Gastrocnemius medialis (tissue), 4 donors: ENCODE results near the gene MSANTD1. TPM values are rescaled to one million over a fixed set of nuclear protein-coding genes. Genes with fewer than 3 reads are reported as not detected.

Experiments used
- ATAC-seq, 2 donors: fragments of 150-250 bp; one replicate each; pipeline ENCODE4 v1.9.1; 2016
- DNase-seq, 2 donors: peaks; one replicate each; pipeline ENCODE4 v3.0.0-alpha.2; 2019
- H3K27ac ChIP-seq, 4 donors: fragments of 200-600 bp; sonication (generic); 1 replicate in 1 of 4; 2 replicates in 3 of 4; pipeline ENCODE4 v1.5.1; 2016 to 2018; ENCODE audit warnings: mild to moderate bottlenecking in 2 of 4, moderate library complexity in 1 of 4
- H3K27me3 ChIP-seq, 3 donors: fragments of 200-600 bp; sonication (generic) in 2 of 3; 1 replicate in 1 of 3; 2 replicates in 2 of 3; pipeline versions ENCODE4 v1.5.1 to v1.6.0; 2016 to 2019; ENCODE audit warnings: mild to moderate bottlenecking in 1 of 3, moderate library complexity in 1 of 3
- H3K36me3 ChIP-seq, 2 donors: fragments of 200-600 bp; sonication (generic) in 1 of 2; one replicate each; pipeline ENCODE4 v1.5.1; 2017 to 2018
- H3K4me1 ChIP-seq, 2 donors: fragments of 200-600 bp; sonication (generic) in 1 of 2; one replicate each; pipeline ENCODE4 v1.5.1; 2016 to 2017; ENCODE audit warnings: mild to moderate bottlenecking in 2 of 2
- H3K4me3 ChIP-seq, 4 donors: fragments of 200-600 bp; sonication (generic) in 3 of 4; 1 replicate in 1 of 4; 2 replicates in 3 of 4; pipeline ENCODE4 v1.5.1; 2016 to 2019; ENCODE audit warnings: mild to moderate bottlenecking in 2 of 4
- H3K9me3 ChIP-seq, 3 donors: fragments of 200-600 bp; sonication (generic) in 2 of 3; 1 replicate in 1 of 3; 2 replicates in 2 of 3; pipeline ENCODE4 v1.5.1; 2016 to 2019
- POLR2A ChIP-seq, 2 donors: fragments of 450-650 bp; IDR thresholded peaks; one replicate each; pipeline ENCODE4 v1.6.1; 2017; ENCODE audit warnings: antibody characterized with exemption in 2 of 2, mild to moderate bottlenecking in 2 of 2, moderate library complexity in 2 of 2
- in situ Hi-C, 4 donors: fragments of 200-750 bp; cut with MboI; loops; one replicate each; pipeline versions ENCODE4 v1.15.0 to v1.8.0; 2017; ENCODE audit warnings: low sequenced_read_pairs in 4 of 4
- intact Hi-C: fragments of 100-400 bp; cut with DNase I; formaldehyde crosslinking; loops from one replicate; pipeline ENCODE4 v1.15.1; 2023; ENCODE audit warnings: low total_unique reads
- total RNA-seq, 4 donors: library from RNA; depleted of rRNA; stranded (reverse); fragments of >200 nt; gene quantifications; one replicate each; pipeline versions ENCODE4 v1.1.0 to v1.2.3, GENCODE V29; 2016
- TF ChIP-seq, protein P1 (sequence below), 5 experiments: fragments of 450-650 bp in 3 of 5; fragments of 200-600 bp in 2 of 5; sonication (generic) in 2 of 5; IDR thresholded peaks in 4 of 5; conservative IDR thresholded peaks in 1 of 5; 1 replicate in 4 of 5; 2 replicates in 1 of 5; pipeline ENCODE4 v1.5.1; 2016 to 2019; ENCODE audit warnings: antibody characterized with exemption in 5 of 5, mild to moderate bottlenecking in 3 of 5, moderate library complexity in 3 of 5

Gene MSANTD1
- total RNA-seq, 4 donors from 2014 or later = 0.36 to 1.5 (median 0.48) TPM

DNA sequence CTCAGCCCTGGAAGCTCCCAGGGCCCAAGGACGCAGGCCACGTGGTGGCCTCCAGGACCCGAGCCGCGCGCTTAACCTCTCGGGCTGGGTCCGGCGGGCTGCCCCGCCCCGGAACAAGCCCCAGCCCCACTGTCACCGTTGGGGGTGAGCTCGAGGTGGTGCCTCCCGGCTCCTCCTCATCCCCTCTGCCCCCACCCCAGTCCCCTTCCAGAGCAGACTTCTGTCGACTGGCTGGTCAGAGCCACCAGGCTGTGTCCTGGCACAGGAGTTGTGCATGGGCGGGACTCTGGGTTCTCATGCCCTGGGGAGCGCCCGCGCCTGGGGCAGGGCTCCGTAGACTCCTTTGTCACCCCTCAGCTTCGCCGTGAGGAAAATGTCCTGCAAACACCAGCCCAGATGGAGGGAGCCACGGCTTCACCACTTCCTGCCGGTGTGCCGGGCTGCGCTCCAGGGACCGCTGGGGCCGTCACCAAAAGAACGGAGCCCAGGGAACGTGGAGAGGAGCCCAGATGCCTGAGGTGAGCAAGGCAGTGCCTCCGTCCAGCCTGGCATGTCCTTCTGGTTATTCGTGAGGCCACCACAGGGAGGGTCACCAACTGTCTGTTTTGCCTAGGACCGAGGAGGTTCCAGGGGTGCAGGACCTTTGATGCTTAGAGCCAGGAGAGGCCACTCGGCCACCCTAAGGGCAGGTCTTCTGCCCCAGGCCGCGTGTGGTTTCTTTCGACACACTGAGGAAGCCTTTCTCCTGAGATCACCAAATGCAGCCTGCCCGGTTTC is 36.8 kb downstream of the MSANTD1 start:
- Histone ChIP-seq H3K36me3 (no peaks in the 10 kb centered on the region), H3K27me3 (no peaks in the 10 kb centered on the region), H3K27ac (peak overlapping the region; percentile 45 to 68 (median 53)), H3K4me3 (peak overlapping the region in 2 of 4 donors; percentile 12 to 27), H3K4me1 (peaks cover 11 to 19% of the 10 kb centered on the region in 2 donors), H3K9me3 (no peaks in the 10 kb centered on the region)
- DNase-seq = peak; percentile 49 to 64
- TF ChIP-seq, protein P1, sequence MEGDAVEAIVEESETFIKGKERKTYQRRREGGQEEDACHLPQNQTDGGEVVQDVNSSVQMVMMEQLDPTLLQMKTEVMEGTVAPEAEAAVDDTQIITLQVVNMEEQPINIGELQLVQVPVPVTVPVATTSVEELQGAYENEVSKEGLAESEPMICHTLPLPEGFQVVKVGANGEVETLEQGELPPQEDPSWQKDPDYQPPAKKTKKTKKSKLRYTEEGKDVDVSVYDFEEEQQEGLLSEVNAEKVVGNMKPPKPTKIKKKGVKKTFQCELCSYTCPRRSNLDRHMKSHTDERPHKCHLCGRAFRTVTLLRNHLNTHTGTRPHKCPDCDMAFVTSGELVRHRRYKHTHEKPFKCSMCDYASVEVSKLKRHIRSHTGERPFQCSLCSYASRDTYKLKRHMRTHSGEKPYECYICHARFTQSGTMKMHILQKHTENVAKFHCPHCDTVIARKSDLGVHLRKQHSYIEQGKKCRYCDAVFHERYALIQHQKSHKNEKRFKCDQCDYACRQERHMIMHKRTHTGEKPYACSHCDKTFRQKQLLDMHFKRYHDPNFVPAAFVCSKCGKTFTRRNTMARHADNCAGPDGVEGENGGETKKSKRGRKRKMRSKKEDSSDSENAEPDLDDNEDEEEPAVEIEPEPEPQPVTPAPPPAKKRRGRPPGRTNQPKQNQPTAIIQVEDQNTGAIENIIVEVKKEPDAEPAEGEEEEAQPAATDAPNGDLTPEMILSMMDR (IDR thresholded peaks at IDR 0.05 in 4 of 5, conservative IDR thresholded peaks at IDR 0.05 in 1 of 5) = no peak
- TF ChIP-seq POLR2A (IDR thresholded peaks at IDR 0.05) = no peak
- in situ Hi-C loops = no loop called here
- intact Hi-C loops = no loop called here
- peak; percentile 69 to 81 for ATAC-seq

DNA sequence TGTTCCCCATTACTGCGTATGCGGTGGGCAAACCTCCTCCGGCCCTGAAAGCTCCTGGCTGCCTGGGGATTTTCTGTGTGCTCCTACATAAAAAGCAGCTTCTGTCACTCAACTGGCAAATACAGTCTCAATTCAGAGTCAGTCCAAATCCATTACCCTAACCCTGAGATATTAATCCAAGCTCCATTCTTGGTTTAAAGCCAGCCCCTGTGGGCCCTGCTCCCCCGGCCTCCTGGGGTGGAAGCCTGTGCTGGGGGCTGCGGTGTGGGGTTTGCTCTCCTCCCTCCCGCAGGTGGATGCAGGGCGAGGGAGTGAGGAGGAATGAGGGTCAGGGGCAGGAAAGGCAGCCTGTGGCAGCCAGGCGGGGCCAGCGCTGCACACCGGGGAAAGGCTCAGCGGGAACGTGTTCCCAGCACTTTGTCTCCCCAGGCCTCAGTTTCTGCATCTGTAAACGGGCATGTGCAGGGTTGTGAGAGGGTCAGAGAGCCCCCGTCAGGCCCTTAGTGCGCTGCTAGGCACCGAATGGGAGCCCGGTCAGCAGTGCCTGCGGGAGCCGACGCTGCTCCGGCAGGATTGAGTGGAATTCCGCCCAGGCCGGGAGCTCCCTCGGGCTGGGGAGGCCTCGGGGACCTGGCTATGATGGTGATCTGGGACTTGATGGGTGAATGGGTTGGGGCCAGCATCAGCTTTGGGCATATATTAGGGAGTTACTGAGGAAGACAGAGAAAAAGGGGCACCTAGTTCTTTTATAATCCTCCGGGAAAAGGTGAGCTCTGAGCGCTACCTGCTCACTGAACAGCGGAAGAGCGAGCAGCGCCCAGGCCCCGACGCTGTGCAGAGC is 37.6 kb downstream of the MSANTD1 start:
- no peak for ATAC-seq
- H3K27ac ChIP-seq = peak overlapping the region in 3 of 4 donors; percentile 45 to 68 (median 57)

DNA sequence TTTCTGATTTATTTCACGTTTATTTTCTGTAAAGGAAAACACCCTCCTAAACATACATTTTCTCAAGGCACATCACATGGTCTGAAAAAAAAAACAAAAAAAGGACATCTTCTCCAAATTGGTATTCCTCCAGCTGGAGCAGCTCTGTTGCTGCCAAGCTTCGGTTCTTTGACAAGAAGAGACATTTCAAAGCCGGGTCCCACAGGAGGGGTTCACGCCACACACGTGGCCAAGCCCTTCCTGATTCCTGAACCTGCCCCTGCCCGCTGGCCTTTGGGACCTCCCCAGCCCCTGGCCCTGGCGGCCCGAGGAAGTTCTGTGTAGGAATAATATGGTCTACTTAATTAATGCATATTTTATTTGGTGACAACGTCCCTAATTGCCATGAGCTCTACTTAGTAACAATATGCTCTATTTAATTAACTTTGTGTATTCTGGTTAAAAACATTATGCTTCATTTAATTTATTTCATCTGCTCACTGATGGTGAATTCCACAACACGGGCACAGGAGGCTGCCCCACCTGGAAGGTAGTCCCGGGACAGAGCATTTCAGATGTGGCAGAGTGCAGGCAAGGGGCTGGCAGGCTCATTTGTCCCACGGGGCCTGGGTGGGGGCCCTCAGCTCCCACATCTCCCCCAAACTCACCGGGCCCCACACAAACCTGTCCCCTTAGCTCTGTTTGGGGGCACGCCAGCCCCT is 38.5 kb downstream of the MSANTD1 start:
- Histone ChIP-seq H3K9me3 (no peaks in the 10 kb centered on the region), H3K4me3 (no peak overlapping the region), H3K36me3 (no peaks in the 10 kb centered on the region), H3K27ac (no peak overlapping the region), H3K4me1 (peaks cover 22 to 29% of the 10 kb centered on the region in 2 donors), H3K27me3 (no peaks in the 10 kb centered on the region)
- intact Hi-C loops (no loop called here), in situ Hi-C loops (no loop called here)
- ATAC-seq (no peak), DNase-seq (no peak)
- TF ChIP-seq, protein P1 (IDR thresholded peaks at IDR 0.05 in 4 of 5, conservative IDR thresholded peaks at IDR 0.05 in 1 of 5) = no peak
- TF ChIP-seq POLR2A (IDR thresholded peaks at IDR 0.05) = no peak

More for the DNA sequence above, 37.6 kb downstream of the MSANTD1 start:
- peaks cover 19 to 27% of the 10 kb centered on the region in 2 donors for H3K4me1 ChIP-seq
- H3K36me3 ChIP-seq = no peaks in the 10 kb centered on the region
- in situ Hi-C loops (no loop called here), intact Hi-C loops (no loop called here)
- H3K9me3 ChIP-seq = no peaks in the 10 kb centered on the region
- TF ChIP-seq POLR2A (IDR thresholded peaks at IDR 0.05) = no peak
- TF ChIP-seq, protein P1 (IDR thresholded peaks at IDR 0.05 in 4 of 5, conservative IDR thresholded peaks at IDR 0.05 in 1 of 5) = no peak
- no peak overlapping the region for H3K4me3 ChIP-seq
- no peaks in the 10 kb centered on the region for H3K27me3 ChIP-seq
- no peak for DNase-seq

DNA sequence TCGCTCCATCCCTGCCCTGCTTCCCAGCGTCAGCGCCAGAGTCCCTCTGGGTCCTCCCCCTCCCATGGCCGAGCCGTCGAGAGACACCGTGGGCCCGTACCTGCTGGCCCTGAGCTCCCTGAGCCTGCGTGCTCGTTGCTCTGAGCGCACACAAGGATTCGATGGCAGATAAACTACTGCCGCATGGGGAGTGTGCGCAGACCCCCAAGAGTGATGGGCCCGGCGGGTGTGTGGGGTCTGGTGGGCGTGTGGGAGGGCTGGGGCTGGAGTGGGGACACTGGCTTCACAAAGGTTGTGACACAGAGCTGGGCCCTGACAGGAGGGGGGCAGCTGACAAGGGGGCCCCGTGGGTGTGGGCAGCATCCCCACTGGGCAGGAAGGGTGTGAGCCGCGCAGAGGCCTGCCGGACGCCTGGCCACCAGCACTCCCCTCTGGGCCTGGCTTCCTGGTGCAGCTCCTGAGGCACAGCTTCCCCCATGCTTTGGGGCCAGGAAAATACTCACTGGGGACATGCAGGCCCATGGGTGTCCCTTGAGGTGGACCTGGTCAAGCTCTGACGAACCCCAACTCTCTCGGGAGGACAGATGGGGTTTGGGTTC is 39.1 kb downstream of the MSANTD1 start:
- Histone ChIP-seq H3K4me1 (peaks cover 22 to 29% of the 10 kb centered on the region in 2 donors), H3K4me3 (no peak overlapping the region), H3K36me3 (no peaks in the 10 kb centered on the region), H3K27me3 (no peaks in the 10 kb centered on the region), H3K9me3 (no peaks in the 10 kb centered on the region), H3K27ac (no peak overlapping the region)
- in situ Hi-C loops (no loop called here), intact Hi-C loops (no loop called here)
- no peak for TF ChIP-seq POLR2A (IDR thresholded peaks at IDR 0.05)
- TF ChIP-seq, protein P1 (IDR thresholded peaks at IDR 0.05 in 4 of 5, conservative IDR thresholded peaks at IDR 0.05 in 1 of 5) = no peak
- DNase-seq = peak in 1 of 2 donors; percentile 12
- no peak for ATAC-seq
